ENCODE data around the gene PLIN4. TPM values are rescaled to one million over a fixed set of nuclear protein-coding genes. Genes with fewer than 3 reads are reported as not detected.

The PLIN4 gene
- total and polyA plus RNA-seq, 12 donors, result 0.09 to 25.4 (median 2.5) TPM

- H3K27me3 ChIP-seq, result no peaks in the 10 kb centered on the region
- DNase-seq, result no peak
- H3K36me3 ChIP-seq (replicated peaks in 1 of 2), result peaks cover 0 to 81% of the 10 kb centered on the region in 2 donors
- no peak overlapping the region for H3K4me3 ChIP-seq
- H3K27ac ChIP-seq, result no peak overlapping the region
- 91 to 97% (median 94%) methylated on average over 17 to 40 of the region's 41 CpGs for WGBS, 4 donors
- H3K4me1 ChIP-seq (replicated peaks in 1 of 2), result no peaks in the 10 kb centered on the region
- intact Hi-C loops (cut with DNase I), result no loop called here
- no peaks in the 10 kb centered on the region for H3K9me3 ChIP-seq (replicated peaks in 1 of 3)
- TF ChIP-seq CTCF (IDR thresholded peaks at IDR 0.05) (no peak), POLR2A (IDR thresholded peaks at IDR 0.05) (no peak)
These were observed 25.0 kb downstream of the PLIN4 start for GRCh38 chr19:4493104-4493928.

GRCh38 chr19:4492337-4493103, 25.8 kb downstream of the PLIN4 start:
- TF ChIP-seq POLR2A (IDR thresholded peaks at IDR 0.05), result no peak
- TF ChIP-seq CTCF (IDR thresholded peaks at IDR 0.05), result no peak
- H3K36me3 ChIP-seq (replicated peaks in 1 of 2), result peaks cover 0 to 73% of the 10 kb centered on the region in 2 donors

GRCh38 chr19:4491446-4491845, 26.8 kb downstream of the PLIN4 start:
- no peak for DNase-seq
- Histone ChIP-seq H3K9me3 (replicated peaks in 1 of 3) (no peaks in the 10 kb centered on the region), H3K27me3 (no peaks in the 10 kb centered on the region), H3K27ac (no peak overlapping the region), H3K4me3 (no peak overlapping the region), H3K4me1 (replicated peaks in 1 of 2) (no peaks in the 10 kb centered on the region), H3K36me3 (replicated peaks in 1 of 2) (peaks cover 0 to 62% of the 10 kb centered on the region in 2 donors)
- TF ChIP-seq POLR2A (IDR thresholded peaks at IDR 0.05), result no peak
- TF ChIP-seq CTCF (IDR thresholded peaks at IDR 0.05), result no peak
- 90 to 97% (median 96%) methylated on average over 13 to 21 of the region's 21 CpGs for WGBS, 4 donors
- intact Hi-C loops (cut with DNase I), result no loop called here

More at GRCh38 chr19:4492337-4493103, 25.8 kb downstream of the PLIN4 start:
- 96 to 100% (median 98%) methylated on average over 3 of the region's 3 CpGs for WGBS, 4 donors
- Histone ChIP-seq H3K4me1 (replicated peaks in 1 of 2) (no peaks in the 10 kb centered on the region), H3K9me3 (replicated peaks in 1 of 3) (no peaks in the 10 kb centered on the region), H3K4me3 (no peak overlapping the region), H3K27me3 (no peaks in the 10 kb centered on the region), H3K27ac (no peak overlapping the region)
- no peak for DNase-seq
- intact Hi-C loops (cut with DNase I), result no loop called here

GRCh38 chr19:4488496-4488895, 29.8 kb downstream of the PLIN4 start:
- H3K27ac ChIP-seq, result no peak overlapping the region
- WGBS, 4 donors, result 89 to 92% (median 91%) methylated on average over 24 to 29 of the region's 29 CpGs
- H3K27me3 ChIP-seq, result no peaks in the 10 kb centered on the region
- intact Hi-C loops (cut with DNase I), result no loop called here
- H3K4me3 ChIP-seq, result no peak overlapping the region
- TF ChIP-seq CTCF (IDR thresholded peaks at IDR 0.05), result no peak
- no peak for TF ChIP-seq POLR2A (IDR thresholded peaks at IDR 0.05)
- H3K4me1 ChIP-seq (replicated peaks in 1 of 2), result no peaks in the 10 kb centered on the region
- H3K36me3 ChIP-seq (replicated peaks in 1 of 2), result peaks cover 0 to 34% of the 10 kb centered on the region in 2 donors
- H3K9me3 ChIP-seq (replicated peaks in 1 of 3), result no peaks in the 10 kb centered on the region
- no peak for DNase-seq
